ENCODE measurements around the gene APOL6. TPM values are rescaled to one million over a fixed set of nuclear protein-coding genes. Genes with fewer than 3 reads are reported as not detected.
"Not testable (repeated sequence)": the region's sequence is repeated elsewhere in the genome, so short reads cannot be mapped to it uniquely, and the experiment has no call there.

APOL6 gene
- polyA plus RNA-seq, 2 of the 4 experiments (the other 2 are of a cell fraction) = 1.3 to 2.7 TPM

DNA sequence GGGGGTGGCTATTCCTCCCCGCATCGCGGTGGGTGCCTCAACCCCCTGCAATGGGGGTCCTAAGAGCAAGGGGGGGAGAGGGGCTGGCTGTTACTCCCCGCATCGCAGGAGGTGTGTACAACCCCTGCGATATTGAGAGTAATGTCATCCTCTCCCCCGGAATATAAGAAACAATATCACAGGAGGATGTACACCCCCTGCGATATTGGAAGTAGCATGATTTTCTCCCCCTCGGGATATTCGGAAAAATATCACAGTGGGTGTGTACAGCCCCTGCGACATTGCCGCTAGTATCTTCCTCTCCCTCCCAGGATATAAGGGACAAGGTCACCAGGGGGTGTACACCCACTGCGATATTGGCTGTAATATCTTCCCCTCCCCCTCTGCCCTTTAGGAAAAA is 47.0 kb downstream of the APOL6 start:
- ATAC-seq (no peak), FAIRE-seq (no peak), DNase-seq (ENCODE audit: low read depth in 1 of 2, low spot score in 1 of 2) (no peak)
- TF ChIP-seq, protein P1, sequence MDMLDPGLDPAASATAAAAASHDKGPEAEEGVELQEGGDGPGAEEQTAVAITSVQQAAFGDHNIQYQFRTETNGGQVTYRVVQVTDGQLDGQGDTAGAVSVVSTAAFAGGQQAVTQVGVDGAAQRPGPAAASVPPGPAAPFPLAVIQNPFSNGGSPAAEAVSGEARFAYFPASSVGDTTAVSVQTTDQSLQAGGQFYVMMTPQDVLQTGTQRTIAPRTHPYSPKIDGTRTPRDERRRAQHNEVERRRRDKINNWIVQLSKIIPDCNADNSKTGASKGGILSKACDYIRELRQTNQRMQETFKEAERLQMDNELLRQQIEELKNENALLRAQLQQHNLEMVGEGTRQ (IDR thresholded peaks at IDR 0.05) = no peak
- TF ChIP-seq POLR2A (IDR thresholded peaks at IDR 0.05; ENCODE audit: low read length) (no peak), ESRRA (IDR thresholded peaks at IDR 0.05; ENCODE audit: borderline replicate concordance, low read length) (no peak), JUNB (IDR thresholded peaks at IDR 0.05) (no peak), MAZ (IDR thresholded peaks at IDR 0.05; ENCODE audit: borderline replicate concordance, low read depth, low read length) (no peak), RFX5 (IDR thresholded peaks at IDR 0.05) (no peak), BHLHE40 (IDR thresholded peaks at IDR 0.05; ENCODE audit: low read depth, low read length) (no peak), RNF2 (IDR thresholded peaks at IDR 0.05; ENCODE audit: borderline replicate concordance, low read depth) (no peak), HEYL (CRISPR knock-in tag; IDR thresholded peaks at IDR 0.05) (no peak), POLR2AphosphoS2 (conservative IDR thresholded peaks at IDR 0.05; ENCODE audit: low read length) (no peak)
- no peaks in the 10 kb centered on the region for H3K9me3 ChIP-seq
- H3K4me3 ChIP-seq = no peak overlapping the region
- H3K4me1 ChIP-seq = no peaks in the 10 kb centered on the region
- no peak overlapping the region for H3K27ac ChIP-seq
- no peak overlapping the region for H3K4me2 ChIP-seq
- POLR2A ChIA-PET = no interaction called here
- WGBS (ENCODE audit: missing lambda C conversion rate) = 71% methylated on average over 10 of the region's 13 CpGs
- CTCF ChIA-PET = no interaction called here

DNA sequence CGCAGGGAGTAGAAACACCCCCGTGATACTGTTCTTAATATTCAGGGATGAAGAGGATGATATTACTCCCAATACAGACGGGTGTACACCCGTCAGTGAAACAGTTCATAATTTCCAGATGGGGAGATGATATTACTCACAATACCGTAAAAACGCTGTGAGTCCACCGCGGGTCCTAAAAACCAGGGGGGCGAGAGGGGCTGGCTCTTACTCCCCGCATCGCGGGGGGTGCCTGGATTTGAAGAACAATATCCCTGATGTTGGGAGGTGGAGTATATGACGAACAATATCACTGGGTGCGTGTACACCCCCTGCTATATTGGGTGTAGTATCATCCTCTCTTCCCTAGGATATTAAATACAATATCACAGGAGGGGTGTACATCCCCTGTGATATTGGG is 48.9 kb downstream of the APOL6 start:
- Histone ChIP-seq H3K4me1 (no peaks in the 10 kb centered on the region), H3K9me3 (no peaks in the 10 kb centered on the region), H3K27ac (no peak overlapping the region), H3K4me3 (no peak overlapping the region), H3K4me2 (no peak overlapping the region)
- POLR2A ChIA-PET = no interaction called here
- ATAC-seq = no peak
- TF ChIP-seq, protein P2, sequence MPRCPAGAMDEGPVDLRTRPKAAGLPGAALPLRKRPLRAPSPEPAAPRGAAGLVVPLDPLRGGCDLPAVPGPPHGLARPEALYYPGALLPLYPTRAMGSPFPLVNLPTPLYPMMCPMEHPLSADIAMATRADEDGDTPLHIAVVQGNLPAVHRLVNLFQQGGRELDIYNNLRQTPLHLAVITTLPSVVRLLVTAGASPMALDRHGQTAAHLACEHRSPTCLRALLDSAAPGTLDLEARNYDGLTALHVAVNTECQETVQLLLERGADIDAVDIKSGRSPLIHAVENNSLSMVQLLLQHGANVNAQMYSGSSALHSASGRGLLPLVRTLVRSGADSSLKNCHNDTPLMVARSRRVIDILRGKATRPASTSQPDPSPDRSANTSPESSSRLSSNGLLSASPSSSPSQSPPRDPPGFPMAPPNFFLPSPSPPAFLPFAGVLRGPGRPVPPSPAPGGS (IDR thresholded peaks at IDR 0.05) = no peak
- TF ChIP-seq E2F6 (IDR thresholded peaks at IDR 0.05; ENCODE audit: borderline replicate concordance, low read depth) (no peak), EHF (CRISPR knock-in tag; IDR thresholded peaks at IDR 0.05) (no peak), JUN (IDR thresholded peaks at IDR 0.05) (no peak), TFCP2L1 (CRISPR knock-in tag; IDR thresholded peaks at IDR 0.05) (no peak), POLR2A (IDR thresholded peaks at IDR 0.05; ENCODE audit: low read length) (no peak), EHMT2 (IDR thresholded peaks at IDR 0.05; ENCODE audit: low read depth) (no peak)
- TF ChIP-seq, protein P3, sequence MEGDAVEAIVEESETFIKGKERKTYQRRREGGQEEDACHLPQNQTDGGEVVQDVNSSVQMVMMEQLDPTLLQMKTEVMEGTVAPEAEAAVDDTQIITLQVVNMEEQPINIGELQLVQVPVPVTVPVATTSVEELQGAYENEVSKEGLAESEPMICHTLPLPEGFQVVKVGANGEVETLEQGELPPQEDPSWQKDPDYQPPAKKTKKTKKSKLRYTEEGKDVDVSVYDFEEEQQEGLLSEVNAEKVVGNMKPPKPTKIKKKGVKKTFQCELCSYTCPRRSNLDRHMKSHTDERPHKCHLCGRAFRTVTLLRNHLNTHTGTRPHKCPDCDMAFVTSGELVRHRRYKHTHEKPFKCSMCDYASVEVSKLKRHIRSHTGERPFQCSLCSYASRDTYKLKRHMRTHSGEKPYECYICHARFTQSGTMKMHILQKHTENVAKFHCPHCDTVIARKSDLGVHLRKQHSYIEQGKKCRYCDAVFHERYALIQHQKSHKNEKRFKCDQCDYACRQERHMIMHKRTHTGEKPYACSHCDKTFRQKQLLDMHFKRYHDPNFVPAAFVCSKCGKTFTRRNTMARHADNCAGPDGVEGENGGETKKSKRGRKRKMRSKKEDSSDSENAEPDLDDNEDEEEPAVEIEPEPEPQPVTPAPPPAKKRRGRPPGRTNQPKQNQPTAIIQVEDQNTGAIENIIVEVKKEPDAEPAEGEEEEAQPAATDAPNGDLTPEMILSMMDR (IDR thresholded peaks at IDR 0.05) = no peak
- WGBS (ENCODE audit: missing lambda C conversion rate) = 63% methylated on average over 13 of the region's 14 CpGs
- no peak for DNase-seq (ENCODE audit: low read depth in 1 of 2, low spot score in 1 of 2)
- no peak for FAIRE-seq
- CTCF ChIA-PET = no interaction called here

DNA sequence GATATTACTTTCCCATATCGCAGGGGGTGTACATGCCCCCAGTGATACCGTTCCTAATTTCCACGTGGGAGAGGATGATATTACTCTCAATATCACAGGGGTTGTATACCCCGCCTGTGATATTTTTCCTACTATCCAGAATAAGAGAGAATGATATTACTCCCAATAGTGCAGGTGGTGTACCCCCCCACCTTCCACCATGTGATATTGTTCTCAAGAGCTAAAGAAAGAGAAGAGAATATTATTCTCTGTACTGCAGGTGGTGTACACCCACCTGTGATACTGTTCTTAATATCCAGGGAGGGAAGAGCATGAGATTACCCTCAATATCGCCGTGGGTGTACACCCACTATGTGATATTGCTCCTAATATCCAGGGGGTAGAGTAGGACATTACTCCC is 51.6 kb downstream of the APOL6 start:
- FAIRE-seq; CTCF ChIA-PET; POLR2A ChIA-PET; ATAC-seq; H3K9me3 ChIP-seq; H3K4me3 ChIP-seq; H3K4me1 ChIP-seq; H3K4me2 ChIP-seq; H3K27ac ChIP-seq; DNase-seq (ENCODE audit: low read depth in 1 of 2, low spot score in 1 of 2): not testable (repeated sequence)
- 70% methylated on average over 6 of the region's 6 CpGs for WGBS (ENCODE audit: missing lambda C conversion rate)
